Measurements from ENCODE around the gene CHRM1. TPM values are rescaled to one million over a fixed set of nuclear protein-coding genes. Genes with fewer than 3 reads are reported as not detected.
A peak's percentile ranks its signal among the peaks of the same experiment; 100 is the strongest.

CHRM1 gene
- total RNA-seq, 1 experiment from 2014 or later = not detected

GRCh38 chr11:62876712-62877111 lies 44.5 kb downstream of the CHRM1 start:
- WGBS (ENCODE audit: extremely low coverage, insufficient read length, low lambda C conversion rate) = no CpG with 5 or more reads among the region's 6 CpGs

More at GRCh38 chr11:62876712-62877111, 44.5 kb downstream of the CHRM1 start:
- Histone ChIP-seq H3K27me3 (ENCODE audit: insufficient read depth, low read length) (no peaks in the 10 kb centered on the region), H3K18ac (ENCODE audit: insufficient read length, low read depth, low read length) (no peak overlapping the region), H3K23ac (ENCODE audit: insufficient read length, low read depth, low read length) (no peak overlapping the region), H3K4me1 (ENCODE audit: insufficient read depth, low read length) (no peaks in the 10 kb centered on the region; the same call in 1 of the 2 replicates), H3K9me3 (ENCODE audit: control insufficient read depth, low read depth, low read length) (no peaks in the 10 kb centered on the region), H3K27ac (ENCODE audit: insufficient read length, low read depth, low read length) (no peak overlapping the region), H3K23me2 (ENCODE audit: insufficient read length, low read depth, low read length, poor library complexity, severe bottlenecking) (peaks cover 11% of the 10 kb centered on the region), H3K79me2 (ENCODE audit: insufficient read depth, low read length) (peaks cover 6% of the 10 kb centered on the region; the same call in 1 of the 2 replicates), H3K9ac (ENCODE audit: extremely low read depth, insufficient read length, low read length) (no peak overlapping the region), H4K91ac (ENCODE audit: insufficient read length, low read depth, low read length) (no peak overlapping the region), H4K20me1 (ENCODE audit: control insufficient read depth, insufficient read depth, insufficient read length) (no peaks in the 10 kb centered on the region), H2BK120ac (ENCODE audit: low read depth, low read length, poor library complexity, severe bottlenecking) (no peak overlapping the region), H4K5ac (ENCODE audit: insufficient read length, low read depth, low read length) (no peak overlapping the region), H2AFZ (ENCODE audit: low read length) (no peak overlapping the region), H2BK20ac (ENCODE audit: low read depth, low read length, poor library complexity, severe bottlenecking) (no peak overlapping the region), H3K79me1 (ENCODE audit: insufficient read depth, low read depth, low read length, poor library complexity, severe bottlenecking) (peaks cover 8% of the 10 kb centered on the region), H2BK12ac (ENCODE audit: insufficient read length, low read depth, low read length) (no peak overlapping the region), H2AK5ac (ENCODE audit: insufficient read length, low read length) (no peak overlapping the region), H3K56ac (ENCODE audit: insufficient read length, low read depth, low read length) (no peak overlapping the region), H3K14ac (ENCODE audit: insufficient read depth, low read length) (no peak overlapping the region), H4K8ac (replicated peaks; ENCODE audit: insufficient read length, low read depth, low read length) (no peak overlapping the region), H2BK5ac (ENCODE audit: insufficient read length, low read length) (no peak overlapping the region), H3T11ph (ENCODE audit: low read length) (no peak overlapping the region), H3K4ac (ENCODE audit: low read depth, low read length) (no peak overlapping the region), H2BK15ac (ENCODE audit: low read depth, low read length) (no peak overlapping the region), H3K4me2 (ENCODE audit: insufficient read depth, insufficient read length, low read length) (no peak overlapping the region)
- peaks cover 2 to 3% of the 10 kb centered on the region in 2 experiments; a peak in 3 of 5 replicates for H3K9me3 Mint-ChIP-seq
- no peak for TF ChIP-seq CTCF (conservative IDR thresholded peaks at IDR 0.05)
- no peak for DNase-seq
- H3K27me3 Mint-ChIP-seq (ENCODE audit: low read depth) = peaks cover 5% of the 10 kb centered on the region
- no peak overlapping the region for H3K4me3 Mint-ChIP-seq
- H3K27ac Mint-ChIP-seq = peak overlapping the region in 1 of 3 experiments; percentile 56; a peak in 2 of 7 replicates
- peaks cover 34 to 80% (median 54%) of the 10 kb centered on the region in 3 experiments for H3K36me3 Mint-ChIP-seq (ENCODE audit: insufficient read depth in 1 of 3, low read depth in 3 of 3)
- H3K4me1 Mint-ChIP-seq = peaks cover 14 to 21% of the 10 kb centered on the region in 2 experiments
